Iris pigment epithelial cell (primary cell): ENCODE results near the gene TRAF1.
"Not testable (repeated sequence)": the region's sequence is repeated elsewhere in the genome, so short reads cannot be mapped to it uniquely, and the experiment has no call there.

ENCODE experiments used
- DNase-seq: peaks from one replicate; pipeline ENCODE4 v3.0.0-alpha.2; 2011; ENCODE audit warnings: low read depth

TRAF1 gene, protein sequence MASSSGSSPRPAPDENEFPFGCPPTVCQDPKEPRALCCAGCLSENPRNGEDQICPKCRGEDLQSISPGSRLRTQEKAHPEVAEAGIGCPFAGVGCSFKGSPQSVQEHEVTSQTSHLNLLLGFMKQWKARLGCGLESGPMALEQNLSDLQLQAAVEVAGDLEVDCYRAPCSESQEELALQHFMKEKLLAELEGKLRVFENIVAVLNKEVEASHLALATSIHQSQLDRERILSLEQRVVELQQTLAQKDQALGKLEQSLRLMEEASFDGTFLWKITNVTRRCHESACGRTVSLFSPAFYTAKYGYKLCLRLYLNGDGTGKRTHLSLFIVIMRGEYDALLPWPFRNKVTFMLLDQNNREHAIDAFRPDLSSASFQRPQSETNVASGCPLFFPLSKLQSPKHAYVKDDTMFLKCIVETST

GRCh38 chr9:120926397-120926928, at the start of gene TRAF1:
TSS of gene TRAF1 (minus strand) at chr9:120926796. CDS start at chr9:120926075, 721 bp downstream.
- DNase-seq = no peak

DNA sequence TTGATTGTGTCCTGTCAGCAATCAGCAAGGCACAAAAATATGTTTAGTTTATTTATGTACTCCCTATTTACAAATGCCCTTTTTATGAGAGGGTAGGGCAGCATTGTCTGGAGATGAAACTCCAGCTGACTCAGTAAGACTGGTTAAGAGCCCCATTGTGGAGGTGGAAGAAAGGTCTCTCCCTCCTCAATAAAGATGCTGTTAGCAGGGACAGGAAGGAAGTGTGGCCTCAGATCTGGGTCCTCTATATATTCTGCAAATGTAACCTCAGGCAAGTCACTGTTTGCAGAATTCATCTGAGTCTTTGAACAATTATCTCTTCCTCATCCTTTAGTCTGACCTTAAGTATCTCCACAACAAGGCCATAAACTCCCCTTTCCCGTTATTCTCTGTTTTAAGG, 48.3 kb upstream of the TRAF1 start:
- DNase-seq = no peak

GRCh38 chr9:120974181-120974580, 47.6 kb upstream of the TRAF1 start:
- peak; percentile 24 for DNase-seq

DNA sequence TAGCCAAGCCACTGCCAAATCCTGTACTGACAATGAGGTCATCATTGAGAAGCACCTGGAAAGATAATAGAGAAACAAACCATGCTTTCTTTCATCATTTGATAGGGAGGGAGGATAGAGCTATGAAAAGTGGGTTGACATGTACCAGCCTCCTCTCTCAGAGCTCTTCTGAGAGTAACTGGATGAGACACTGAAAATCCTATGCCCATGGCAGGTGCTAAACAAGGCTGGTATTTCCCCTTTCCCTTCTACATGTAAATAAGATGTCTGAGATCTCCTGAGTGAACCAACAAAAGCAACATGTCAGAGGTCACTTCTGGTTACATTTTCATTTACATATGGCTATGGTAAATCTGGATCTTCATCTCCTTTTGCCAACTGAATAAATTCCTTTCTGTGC, 45.3 kb upstream of the TRAF1 start:
- no peak for DNase-seq

DNA sequence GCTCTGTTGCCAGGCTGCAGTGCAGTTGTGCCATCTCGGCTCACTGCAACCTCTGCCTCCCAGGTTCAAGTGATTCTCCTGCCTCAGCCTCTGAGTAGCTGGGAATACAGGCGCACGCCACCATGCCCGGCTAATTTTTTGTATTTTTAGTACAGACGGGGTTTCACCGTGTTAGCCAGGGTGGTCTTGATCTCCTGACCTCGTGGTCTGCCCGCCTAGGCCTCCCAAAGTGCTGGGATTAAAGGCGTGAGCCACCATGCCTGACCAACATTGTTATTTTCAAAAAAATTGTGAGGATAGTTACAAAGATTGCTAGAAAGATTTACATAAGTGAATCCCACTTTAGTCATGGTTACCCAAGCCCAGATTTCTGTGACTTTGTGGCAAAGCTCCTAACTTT, 44.9 kb upstream of the TRAF1 start:
- DNase-seq = not testable (repeated sequence)

GRCh38 chr9:120970244-120970643, 43.6 kb upstream of the TRAF1 start:
- DNase-seq = peak; percentile 35

DNA sequence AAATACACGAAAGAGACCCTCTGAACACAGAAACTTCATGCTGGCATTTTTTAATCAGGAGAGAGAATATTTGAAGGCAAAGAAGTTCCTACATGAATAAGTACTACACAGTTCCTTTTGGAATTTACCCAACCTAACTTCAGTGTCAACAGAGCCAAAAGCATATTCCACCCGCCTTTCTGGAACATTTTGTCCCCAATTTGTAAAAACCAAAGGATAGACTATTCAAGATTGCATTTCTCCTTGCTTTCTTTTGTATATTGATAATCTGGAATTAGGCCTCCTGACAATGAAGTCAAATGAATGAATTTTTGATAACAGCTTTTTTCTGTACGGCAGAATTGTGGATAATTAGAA, 39.4 kb upstream of the TRAF1 start:
- no peak for DNase-seq

GRCh38 chr9:120965344-120966012, 38.9 kb upstream of the TRAF1 start:
- no peak for DNase-seq

DNA sequence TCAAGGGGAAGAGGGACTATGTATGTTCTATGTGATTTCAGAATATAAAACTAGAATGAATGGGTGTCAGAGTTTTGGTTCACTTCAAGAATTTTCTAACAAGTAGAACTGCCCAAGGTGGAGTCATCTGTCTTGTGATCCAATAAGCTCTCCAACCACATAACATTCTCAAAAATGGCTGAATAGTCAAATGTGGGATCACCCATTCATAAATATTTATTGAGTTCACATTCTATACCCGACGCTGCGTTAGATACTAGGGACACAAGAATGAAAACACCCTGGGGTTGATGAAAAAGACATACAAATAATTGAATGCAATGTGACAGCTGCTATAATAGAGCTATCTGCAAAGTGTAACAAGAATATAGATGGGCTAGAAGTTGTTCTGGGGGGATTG, 35.3 kb upstream of the TRAF1 start:
- DNase-seq = no peak

- DNase-seq = no peak
Observed at GRCh38 chr9:120960001-120960400, 33.4 kb upstream of the TRAF1 start.

DNA sequence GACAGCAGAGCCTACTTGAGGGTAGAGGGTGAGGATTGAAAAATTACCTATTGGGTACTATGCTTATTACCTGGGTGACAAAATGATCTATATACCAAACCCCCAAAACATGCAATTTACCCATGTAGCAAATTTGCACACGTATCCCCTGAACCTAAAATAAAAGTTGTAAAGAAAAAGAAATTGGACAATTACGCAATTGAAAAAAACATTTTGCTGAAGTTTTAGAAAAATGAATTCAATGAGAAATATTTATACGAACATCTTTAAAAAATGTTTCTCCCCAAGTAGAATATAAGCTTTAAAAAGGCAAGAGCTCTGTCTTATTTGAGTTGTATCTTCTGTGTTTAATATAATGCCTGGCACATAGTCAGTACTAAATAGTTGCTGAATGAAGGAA, 30.3 kb upstream of the TRAF1 start:
- DNase-seq = no peak

DNA sequence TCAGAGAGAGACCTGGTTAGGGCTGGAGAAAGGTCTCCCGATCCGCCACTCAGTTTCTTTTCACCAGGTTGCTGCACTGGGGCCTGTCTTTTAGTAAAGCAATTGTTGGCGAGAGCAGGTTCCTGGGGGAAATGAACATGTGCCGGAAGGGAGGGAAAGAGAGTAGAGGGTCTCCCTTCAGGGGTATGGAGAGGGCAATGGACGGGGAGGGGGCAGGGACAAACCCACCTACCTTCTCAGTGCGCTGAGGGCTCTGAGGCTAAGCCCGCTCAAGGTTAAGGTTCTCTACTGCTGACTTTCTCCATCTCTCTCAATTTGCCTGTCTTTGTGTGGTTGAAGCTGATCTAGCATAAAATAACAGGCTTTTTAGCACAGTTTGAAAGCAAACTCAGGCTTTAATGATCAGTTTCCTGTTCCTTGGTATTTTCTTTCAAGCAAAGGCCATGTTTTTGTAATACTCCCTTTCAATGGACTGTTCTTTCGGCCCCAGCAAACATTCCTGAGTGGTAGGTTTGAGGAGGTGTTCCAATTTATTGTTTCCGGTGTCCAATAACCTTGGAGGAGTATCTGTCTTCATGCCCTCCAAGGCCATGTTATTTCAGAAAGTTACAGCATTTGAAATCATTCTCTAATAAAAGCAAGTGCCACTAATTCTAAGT, 25.5 kb upstream of the TRAF1 start:
- DNase-seq = no peak

GRCh38 chr9:120950421-120951388, 24.1 kb upstream of the TRAF1 start:
- DNase-seq = no peak

DNA sequence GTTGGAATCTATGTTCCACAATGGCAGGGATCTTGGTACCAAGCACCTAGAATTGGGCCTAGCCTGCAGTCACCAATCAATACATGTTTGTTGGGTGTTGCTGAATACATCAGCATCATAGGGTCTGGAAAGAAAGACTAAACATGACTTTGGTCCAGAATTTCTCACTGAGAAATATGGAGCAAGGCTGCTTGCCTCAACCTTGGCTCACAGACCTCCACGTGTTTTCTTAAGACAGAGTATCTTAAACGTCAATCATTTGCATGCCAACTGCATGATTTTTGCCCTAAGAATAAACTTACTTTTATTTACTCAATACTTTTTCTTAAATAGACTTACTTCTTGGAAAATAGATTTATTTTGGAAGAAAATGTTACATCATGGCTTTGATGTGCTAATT, 22.7 kb upstream of the TRAF1 start:
- no peak for DNase-seq

DNA sequence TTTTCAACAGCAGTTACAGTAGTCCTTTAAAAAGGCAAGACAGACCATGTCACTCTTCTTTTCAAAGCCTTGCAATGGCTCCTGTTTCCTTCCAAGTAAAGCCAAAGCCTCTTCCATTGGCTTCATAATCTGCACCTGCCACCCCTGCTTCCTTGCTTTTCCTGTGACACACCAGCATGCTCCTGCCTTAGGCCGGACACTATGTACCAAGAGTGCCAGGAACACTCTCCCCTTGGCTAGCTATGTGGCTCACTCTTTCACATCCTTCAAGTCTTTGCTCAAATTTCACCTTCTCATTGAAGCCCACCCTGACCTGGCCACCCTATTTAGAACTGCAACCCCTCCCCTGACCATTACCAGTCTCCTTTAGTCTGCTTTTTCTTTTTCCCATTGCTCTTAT, 22.2 kb upstream of the TRAF1 start:
- no peak for DNase-seq

GRCh38 chr9:120947222-120947621, 20.6 kb upstream of the TRAF1 start:
- DNase-seq = no peak

DNA sequence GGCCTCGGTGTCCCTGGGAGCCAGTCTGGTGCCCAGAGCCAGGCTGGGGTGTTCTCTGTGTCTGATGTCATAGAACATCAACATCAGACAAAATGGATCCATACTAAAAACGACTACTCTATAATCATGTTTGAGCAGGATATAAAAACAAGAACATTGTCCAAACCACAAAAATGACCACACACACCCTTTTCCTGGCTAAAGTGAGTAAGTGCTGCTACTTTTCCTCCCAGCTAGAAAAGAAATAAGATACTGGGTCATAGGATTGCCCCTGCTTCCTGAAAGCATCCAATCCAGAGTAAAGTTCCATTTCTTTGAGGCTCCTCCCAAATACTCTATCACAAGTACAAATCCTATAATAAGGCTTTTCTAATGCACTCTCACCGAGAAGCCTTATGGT, 19.7 kb upstream of the TRAF1 start:
- peak; percentile 78 for DNase-seq

GRCh38 chr9:120944948-120945347, 18.4 kb upstream of the TRAF1 start:
- DNase-seq = no peak

DNA sequence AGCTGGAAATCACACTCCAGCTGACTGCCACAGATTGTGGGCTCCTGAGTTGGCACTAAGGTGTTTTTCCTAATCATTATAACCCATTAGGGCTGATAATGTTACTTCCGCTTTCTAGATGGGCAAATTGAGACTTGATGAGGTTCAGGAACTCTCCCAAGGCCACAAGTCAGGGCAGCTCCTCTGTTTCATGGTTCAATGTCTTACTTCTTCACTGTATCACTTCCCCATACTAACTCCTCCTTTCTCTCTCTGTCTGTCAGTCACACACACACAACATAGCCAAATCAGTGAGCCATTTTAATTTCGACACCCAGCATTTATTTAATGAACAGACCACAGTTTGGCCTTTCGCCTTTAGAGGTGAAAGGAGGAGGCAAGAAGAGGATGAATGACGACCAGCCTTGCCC, 17.8 kb upstream of the TRAF1 start:
- DNase-seq = no peak

- DNase-seq = no peak
Observed at GRCh38 chr9:120942186-120943001, 15.8 kb upstream of the TRAF1 start.
